Cardiac muscle cell (in vitro differentiated cells and primary cell): Measurements from ENCODE around the gene RABEP2. TPM values are rescaled to one million over a fixed set of nuclear protein-coding genes. Genes with fewer than 3 reads are reported as not detected.
"Not testable (repeated sequence)": the region's sequence is repeated elsewhere in the genome, so short reads cannot be mapped to it uniquely, and the experiment has no call there.

Experiments
- DNase-seq, 2 donors: peaks; one replicate each; pipeline versions ENCODE4 v3.0.0 to v3.0.0-alpha.2; 2010 to 2017; ENCODE audit warnings: low read depth in 1 of 2, low spot score in 1 of 2
- H3K27ac ChIP-seq: fragments of 200-600 bp; sonication (generic); 2 replicates; pipeline ENCODE4 v1.5.1; 2016
- H3K27me3 ChIP-seq: fragments of 200-600 bp; sonication (generic); 2 replicates; pipeline ENCODE4 v1.6.0; 2016; ENCODE audit warnings: control low read depth
- H3K36me3 ChIP-seq: fragments of 200-600 bp; sonication (generic); 2 replicates; pipeline ENCODE4 v1.5.1; 2016; ENCODE audit warnings: control low read depth
- H3K4me1 ChIP-seq: fragments of 200-600 bp; sonication (generic); 2 replicates; pipeline ENCODE4 v1.8.1; 2017; ENCODE audit warnings: low read depth, mild to moderate bottlenecking, mixed run types
- H3K4me3 ChIP-seq: fragments of 200-600 bp; sonication (generic); 2 replicates; pipeline ENCODE4 v1.5.1; 2016; ENCODE audit warnings: mild to moderate bottlenecking
- H3K9me3 ChIP-seq: fragments of 200-600 bp; sonication (generic); 2 replicates; pipeline ENCODE4 v1.5.1; 2017; ENCODE audit warnings: low read depth, mild to moderate bottlenecking, control low read depth
- polyA plus RNA-seq: library from polyadenylated mRNA; unstranded; fragments of >200 nt; fragmentation: Nextera tagmentation; extraction: Ambion mirVana; gene quantifications from 2 replicates; pipeline ENCODE4 v1.2.1, GENCODE V29; 2016
- total RNA-seq: library from RNA; depleted of rRNA; stranded (reverse); fragments of >200 nt; gene quantifications from 2 replicates; pipeline ENCODE4 v1.2.3, GENCODE V29; 2016
- TF ChIP-seq, protein P1 (sequence below): IDR thresholded peaks from 2 replicates; pipeline ENCODE4 v1.5.1; 2012; ENCODE audit warnings: low read depth, mild to moderate bottlenecking, low read length

Gene RABEP2
- total and polyA plus RNA-seq, 2 experiments from 2014 or later = 34.4 to 87.3 TPM

DNA sequence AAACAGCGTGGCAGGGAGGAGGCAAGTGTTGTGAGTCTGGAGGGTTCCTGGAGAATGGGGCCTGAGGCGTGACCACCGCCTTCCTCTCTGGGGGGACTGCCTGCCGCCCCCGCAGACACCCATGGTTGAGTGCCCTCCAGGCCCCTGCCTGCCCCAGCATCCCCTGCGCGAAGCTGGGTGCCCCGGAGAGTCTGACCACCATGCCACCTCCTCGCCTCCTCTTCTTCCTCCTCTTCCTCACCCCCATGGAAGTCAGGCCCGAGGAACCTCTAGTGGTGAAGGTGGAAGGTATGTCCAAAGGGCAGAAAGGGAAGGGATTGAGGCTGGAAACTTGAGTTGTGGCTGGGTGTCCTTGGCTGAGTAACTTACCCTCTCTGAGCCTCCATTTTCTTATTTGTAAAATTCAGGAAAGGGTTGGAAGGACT is 6.8 kb upstream of the RABEP2 start, which contains the start of gene CD19:
CD19 (plus strand) TSS at position 171 of the 425 bp plus-strand sequence; CDS start at position 201, 30 bp downstream.
- H3K27me3 ChIP-seq = no peaks in the 10 kb centered on the region
- H3K36me3 ChIP-seq = no peaks in the 10 kb centered on the region
- H3K9me3 ChIP-seq = no peaks in the 10 kb centered on the region
- no peak within 1 kb of the TSS for H3K4me3 ChIP-seq
- TF ChIP-seq, protein P1, sequence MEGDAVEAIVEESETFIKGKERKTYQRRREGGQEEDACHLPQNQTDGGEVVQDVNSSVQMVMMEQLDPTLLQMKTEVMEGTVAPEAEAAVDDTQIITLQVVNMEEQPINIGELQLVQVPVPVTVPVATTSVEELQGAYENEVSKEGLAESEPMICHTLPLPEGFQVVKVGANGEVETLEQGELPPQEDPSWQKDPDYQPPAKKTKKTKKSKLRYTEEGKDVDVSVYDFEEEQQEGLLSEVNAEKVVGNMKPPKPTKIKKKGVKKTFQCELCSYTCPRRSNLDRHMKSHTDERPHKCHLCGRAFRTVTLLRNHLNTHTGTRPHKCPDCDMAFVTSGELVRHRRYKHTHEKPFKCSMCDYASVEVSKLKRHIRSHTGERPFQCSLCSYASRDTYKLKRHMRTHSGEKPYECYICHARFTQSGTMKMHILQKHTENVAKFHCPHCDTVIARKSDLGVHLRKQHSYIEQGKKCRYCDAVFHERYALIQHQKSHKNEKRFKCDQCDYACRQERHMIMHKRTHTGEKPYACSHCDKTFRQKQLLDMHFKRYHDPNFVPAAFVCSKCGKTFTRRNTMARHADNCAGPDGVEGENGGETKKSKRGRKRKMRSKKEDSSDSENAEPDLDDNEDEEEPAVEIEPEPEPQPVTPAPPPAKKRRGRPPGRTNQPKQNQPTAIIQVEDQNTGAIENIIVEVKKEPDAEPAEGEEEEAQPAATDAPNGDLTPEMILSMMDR = no peak
- DNase-seq = no peak
- H3K4me1 ChIP-seq = peaks cover 6% of the 10 kb centered on the region
- H3K27ac ChIP-seq = peak within 1 kb of the TSS; percentile 17

DNA sequence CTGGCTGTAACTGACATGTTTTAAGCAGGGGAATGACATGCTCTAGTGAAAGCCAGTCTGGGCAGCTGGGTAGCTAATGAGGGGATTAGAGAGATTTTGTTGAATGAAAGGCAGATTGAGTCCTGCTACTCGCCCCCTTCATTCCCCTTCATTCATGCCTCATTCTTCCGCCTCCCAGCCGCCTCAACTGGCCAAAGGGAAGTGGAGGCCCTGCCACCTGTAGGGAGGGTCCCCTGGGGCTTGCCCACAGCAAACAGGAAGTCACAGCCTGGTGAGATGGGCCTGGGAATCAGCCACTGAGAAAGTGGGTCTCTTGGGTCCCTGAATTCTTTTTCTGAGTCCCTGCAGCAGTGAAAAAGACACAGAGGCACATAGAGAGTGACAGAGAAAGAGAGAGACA is 5.6 kb upstream of the RABEP2 start:
- Histone ChIP-seq H3K4me3 (no peak overlapping the region), H3K4me1 (peaks cover 6% of the 10 kb centered on the region), H3K36me3 (no peaks in the 10 kb centered on the region), H3K9me3 (no peaks in the 10 kb centered on the region), H3K27ac (peak overlapping the region; percentile 17), H3K27me3 (no peaks in the 10 kb centered on the region)
- TF ChIP-seq, protein P1 = no peak
- DNase-seq = no peak

DNA sequence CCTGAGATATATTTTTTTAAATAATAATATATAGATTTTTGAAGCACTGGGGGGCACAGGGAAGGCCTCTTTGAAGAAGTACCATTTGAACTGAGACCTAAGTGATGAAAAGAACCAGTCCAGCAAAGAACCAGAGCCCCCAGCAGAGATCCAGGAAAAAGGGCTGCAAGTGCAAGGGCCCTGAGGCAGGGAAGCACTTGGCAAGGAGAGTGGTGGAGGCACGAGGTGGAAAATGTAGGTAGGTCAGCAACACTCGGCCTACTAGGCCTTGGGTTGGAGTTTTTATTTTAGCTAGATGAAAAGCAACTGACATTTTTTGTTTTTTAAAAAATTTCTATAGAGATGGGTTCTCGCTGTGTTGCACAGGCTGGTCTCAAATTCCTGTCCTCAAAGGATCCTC is 5.2 kb upstream of the RABEP2 start:
- Histone ChIP-seq H3K36me3 (no peaks in the 10 kb centered on the region), H3K4me1 (peaks cover 6% of the 10 kb centered on the region), H3K9me3 (no peaks in the 10 kb centered on the region), H3K27me3 (no peaks in the 10 kb centered on the region), H3K27ac (no peak overlapping the region), H3K4me3 (no peak overlapping the region)
- DNase-seq = no peak
- TF ChIP-seq, protein P1 = no peak

DNA sequence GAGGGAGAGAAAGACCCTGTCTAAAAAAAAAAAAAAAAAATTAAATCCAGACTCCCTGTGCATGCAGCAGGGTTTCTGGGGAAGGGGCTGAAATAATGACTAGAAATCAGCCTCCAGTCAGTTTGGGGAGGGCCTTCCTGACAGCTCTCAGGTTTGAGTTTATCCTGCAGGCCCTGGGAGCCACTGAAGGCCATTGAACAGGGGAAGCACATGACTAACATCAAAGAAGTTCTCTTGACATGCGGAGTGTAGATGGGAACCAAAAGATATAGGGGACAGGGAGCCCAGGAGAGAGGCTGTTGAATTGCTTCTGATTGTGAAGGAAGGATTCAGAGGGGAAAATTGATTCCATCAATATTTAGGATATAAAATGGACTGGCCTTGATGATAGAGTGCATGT is 2.8 kb upstream of the RABEP2 start:
- TF ChIP-seq, protein P1 = no peak
- Histone ChIP-seq H3K4me3 (no peak overlapping the region), H3K9me3 (no peaks in the 10 kb centered on the region), H3K4me1 (peaks cover 19% of the 10 kb centered on the region), H3K27me3 (no peaks in the 10 kb centered on the region), H3K27ac (peak overlapping the region; percentile 67), H3K36me3 (no peaks in the 10 kb centered on the region)
- peak in 1 of 2 donors; percentile 52 for DNase-seq

DNA sequence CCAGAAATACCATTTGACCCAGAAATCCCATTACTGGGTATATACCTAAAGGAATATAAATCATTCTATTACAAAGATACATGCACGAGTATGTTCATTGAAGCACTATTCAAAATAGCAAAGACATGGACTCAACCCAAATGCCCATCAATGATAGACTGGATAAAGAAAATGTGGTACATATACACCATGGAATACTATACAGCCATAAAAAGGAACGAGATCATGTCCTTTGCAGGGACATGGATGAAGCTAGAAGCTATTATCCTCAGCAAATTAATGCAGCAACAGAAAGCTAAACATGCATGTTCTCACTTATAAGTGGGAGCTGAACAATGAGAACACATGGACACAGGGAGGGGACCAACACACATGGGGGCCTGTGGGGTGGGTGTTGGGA is 1.2 kb upstream of the RABEP2 start:
- Histone ChIP-seq H3K4me1 (peaks cover 19% of the 10 kb centered on the region), H3K27ac (peak overlapping the region; percentile 93), H3K4me3 (peak overlapping the region; percentile 87)
- not testable (repeated sequence) for H3K9me3 ChIP-seq, H3K27me3 ChIP-seq, H3K36me3 ChIP-seq, DNase-seq

DNA sequence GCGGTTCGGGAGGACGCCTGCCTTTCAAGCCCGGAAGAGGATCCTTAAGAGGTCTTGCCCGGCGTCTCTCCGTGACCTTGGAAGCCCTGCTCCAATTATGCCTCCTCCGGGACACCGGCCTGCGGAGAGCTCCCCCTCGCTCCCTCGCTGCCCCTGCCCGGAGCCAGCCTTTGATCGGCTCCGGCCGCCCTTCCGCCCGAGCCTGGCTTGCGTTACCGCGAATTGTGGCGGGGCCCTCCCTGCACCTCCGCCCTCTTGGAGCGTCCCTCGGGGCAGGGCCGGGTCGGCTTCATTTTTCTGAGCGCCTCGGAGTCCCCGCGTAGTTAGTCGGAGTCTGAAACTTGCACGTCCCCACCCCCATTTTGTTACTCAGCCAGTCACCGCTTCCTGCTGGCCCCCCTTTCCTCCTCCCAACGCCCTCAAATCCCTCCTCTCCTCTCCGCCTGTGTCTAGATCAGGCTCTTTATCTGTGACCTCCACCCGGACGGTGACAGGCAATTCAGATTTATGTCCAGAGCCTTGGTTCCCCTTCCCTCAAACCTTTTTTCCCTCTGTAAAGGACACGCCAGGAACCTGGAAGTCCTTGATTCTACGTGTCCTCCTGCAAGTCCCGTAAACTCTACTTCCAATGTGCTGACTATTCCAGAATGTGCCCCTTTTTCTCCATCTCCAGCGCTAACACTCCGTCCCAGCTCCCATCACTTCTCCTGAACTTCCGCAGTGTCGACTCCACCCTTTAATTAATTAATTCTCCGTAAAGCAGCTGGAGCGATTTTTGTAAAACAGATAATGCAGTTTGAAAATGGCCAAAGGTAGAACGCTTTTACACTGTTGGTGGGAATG is 569 bp upstream of the RABEP2 start:
- peak; percentile 83 to 87 for DNase-seq
- Histone ChIP-seq H3K4me3 (peak overlapping the region; percentile 87), H3K27ac (peak overlapping the region; percentile 93), H3K36me3 (no peaks in the 10 kb centered on the region), H3K4me1 (peaks cover 19% of the 10 kb centered on the region), H3K9me3 (no peaks in the 10 kb centered on the region), H3K27me3 (no peaks in the 10 kb centered on the region)
- TF ChIP-seq, protein P1 = no peak
